D341Med (cell line): ENCODE results near the gene TMEM109.

Experiments used
- DNase-seq: peaks from one replicate; pipeline ENCODE4 v3.0.0; 2012; ENCODE audit warnings: low spot score

Gene TMEM109

DNA sequence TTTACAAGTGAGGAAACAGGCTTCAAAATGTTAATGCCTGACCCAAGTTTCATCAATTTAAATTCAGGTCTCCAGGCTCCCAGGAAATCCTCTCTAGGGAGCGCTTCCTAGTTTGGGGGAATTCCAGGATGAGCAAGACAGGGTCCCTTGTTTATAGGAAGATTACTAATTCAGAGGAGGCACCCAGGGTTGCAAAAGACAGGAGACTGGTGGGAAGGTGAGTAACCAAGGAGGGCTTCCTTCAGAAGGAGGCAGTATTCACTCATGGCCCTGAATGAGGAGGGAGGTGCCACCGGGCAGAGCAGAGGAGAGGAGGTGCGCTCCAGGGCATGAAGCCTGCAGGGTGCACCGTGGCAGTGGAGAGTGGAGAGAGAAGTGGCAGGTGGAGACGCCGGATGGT is 11.9 kb downstream of the TMEM109 start:
- no peak for DNase-seq

DNA sequence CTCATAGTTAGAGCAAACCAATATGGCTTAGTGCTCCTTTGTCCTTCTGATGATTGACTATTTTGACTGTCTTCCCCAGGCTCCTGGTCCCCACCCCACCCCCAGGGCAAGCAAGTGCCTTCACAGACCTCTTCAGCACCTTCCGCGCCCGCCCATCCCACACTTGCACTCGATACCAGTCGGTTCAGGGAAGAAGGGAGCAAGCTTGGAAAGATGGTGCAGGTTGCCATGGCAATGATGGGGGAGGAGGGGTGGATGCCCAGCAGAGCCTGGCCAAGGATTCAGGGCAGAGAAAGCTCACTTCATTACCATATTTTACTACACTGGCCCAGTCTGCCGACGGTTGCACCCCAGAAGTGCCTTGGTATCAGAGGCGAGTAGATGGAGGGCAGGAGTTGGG is 12.5 kb downstream of the TMEM109 start:
- DNase-seq, result no peak

- DNase-seq, result no peak
Observed at GRCh38 chr11:60927061-60927592, 13.2 kb downstream of the TMEM109 start.

- no peak for DNase-seq
Observed at GRCh38 chr11:60927600-60927999, 13.6 kb downstream of the TMEM109 start.

DNA sequence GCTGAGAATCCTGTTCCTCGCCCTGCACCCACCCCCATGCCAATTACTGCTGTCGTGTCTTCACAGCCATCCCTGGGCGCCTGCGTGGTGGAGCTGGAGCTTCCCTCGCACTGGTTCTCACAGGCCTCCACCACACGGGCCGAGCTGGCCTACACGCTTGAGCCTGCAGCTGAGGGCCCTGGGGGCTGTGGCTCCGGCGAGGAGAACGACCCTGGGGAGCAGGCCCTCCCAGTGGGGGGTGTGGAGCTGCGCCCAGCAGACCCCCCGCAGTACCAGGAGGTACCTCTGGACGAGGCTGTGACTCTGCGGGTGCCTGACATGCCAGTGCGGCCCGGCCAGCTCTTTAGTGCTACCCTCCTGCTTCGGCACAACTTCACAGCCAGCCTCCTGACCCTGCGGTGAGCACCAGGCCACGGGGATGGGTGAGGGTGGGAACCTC is 14.6 kb downstream of the TMEM109 start:
- no peak for DNase-seq

DNA sequence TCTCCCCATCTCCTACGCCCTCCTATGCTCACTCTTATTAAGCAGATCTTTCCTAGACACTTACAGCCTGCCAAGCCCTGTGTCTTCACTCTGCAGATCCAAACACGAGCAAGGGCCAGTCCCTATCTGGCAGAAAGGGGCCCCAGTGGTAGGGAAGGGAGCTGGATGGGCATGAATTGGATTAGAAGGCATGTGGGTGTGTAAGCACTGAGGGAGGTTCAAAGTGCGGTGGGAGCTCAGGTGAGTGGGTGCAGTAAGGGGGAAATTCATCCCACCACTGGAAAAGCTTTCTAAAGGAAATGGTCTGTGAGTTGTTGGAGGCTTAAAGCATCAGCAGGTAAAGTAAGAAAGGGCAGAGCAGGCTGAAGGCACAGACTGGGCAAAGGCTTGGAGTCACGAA is 15.8 kb downstream of the TMEM109 start:
- DNase-seq, result no peak

DNA sequence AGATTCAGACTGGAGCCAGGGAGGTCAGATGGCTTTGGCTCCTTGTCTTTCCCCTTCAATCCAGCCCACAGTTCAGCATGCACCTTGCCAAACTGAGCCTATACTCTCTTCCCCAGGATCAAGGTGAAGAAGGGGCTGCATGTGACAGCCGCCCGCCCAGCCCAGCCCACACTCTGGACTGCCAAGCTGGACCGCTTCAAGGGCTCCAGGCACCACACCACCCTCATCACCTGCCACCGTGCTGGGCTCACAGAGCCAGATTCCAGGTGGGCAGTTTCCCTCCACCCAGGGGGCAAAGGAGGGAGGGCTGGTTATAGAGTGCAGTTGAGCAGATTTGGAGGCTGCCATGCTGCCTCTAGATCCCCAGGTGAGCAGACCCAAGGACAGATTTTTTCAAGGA is 16.4 kb downstream of the TMEM109 start:
- DNase-seq, result no peak

- no peak for DNase-seq
Observed at GRCh38 chr11:60931917-60932316, 18.0 kb downstream of the TMEM109 start.

DNA sequence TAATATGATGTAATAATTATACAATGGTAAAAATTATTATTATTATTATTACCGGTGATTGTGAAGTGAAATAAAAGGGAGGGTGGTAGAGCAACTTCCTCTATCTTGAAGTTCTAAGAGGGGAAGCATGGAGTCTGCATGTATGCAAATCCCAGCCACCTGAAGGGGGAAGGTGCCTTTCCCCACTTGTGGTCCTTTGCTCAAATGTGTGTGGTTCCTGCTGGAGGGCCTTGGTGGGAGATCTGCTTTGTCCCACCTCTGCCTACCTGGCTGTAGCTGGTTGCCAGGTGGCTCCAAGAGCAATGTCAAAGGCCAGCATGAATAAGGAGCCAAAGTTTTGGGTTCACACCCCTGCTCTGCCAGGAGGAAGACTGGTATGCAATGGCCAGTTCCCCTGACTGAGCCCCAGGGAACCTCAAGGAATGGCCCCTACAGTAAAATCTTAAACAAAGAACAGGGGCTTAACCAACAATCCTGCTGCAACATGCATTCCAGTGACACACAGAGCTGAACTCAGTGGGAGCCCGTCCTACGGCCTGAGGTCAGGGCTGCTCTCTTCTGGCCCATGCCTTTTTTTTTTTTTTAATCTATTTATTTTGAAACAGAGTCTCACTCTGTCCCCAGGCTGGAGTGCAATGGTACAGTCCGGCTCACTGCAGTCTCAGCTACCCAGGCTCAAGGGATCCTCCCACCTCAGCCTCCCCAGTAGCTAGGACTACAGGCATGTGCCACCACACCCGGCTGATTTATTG is 18.8 kb downstream of the TMEM109 start:
- no peak for DNase-seq

DNA sequence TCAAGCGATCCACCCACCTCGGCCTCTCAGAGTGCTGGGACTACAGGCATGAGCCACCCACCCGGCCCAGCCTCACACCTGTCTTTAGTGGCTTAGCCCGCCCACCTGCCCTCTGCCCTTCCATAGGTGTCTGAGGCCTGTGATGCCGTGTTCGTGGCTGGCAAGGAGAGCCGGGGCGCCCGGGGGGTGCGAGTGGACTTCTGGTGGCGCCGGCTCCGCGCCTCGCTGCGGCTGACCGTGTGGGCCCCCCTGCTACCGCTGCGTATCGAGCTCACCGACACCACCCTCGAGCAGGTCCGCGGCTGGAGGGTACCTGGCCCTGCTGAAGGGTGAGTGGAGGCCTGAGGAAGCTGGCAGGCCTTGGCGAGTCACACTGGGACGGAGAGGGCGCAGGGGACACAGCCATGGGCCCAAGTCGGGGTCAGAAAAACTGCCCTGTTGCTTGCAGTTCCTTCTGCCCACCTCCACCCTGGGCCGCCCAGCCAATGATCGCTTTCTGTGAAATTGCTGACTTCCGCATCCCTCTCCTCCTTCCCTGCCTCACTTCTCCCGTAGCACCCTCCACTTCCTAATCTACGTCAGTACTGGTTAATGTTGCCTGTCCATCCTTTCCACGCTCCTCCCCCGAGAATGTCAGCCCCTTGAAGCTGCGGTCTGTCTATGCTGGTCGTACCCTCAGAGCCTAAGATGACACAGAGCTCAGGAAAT is 19.6 kb downstream of the TMEM109 start:
- DNase-seq, result no peak

GRCh38 chr11:60934124-60934789 is 20.3 kb downstream of the TMEM109 start:
- no peak for DNase-seq

DNA sequence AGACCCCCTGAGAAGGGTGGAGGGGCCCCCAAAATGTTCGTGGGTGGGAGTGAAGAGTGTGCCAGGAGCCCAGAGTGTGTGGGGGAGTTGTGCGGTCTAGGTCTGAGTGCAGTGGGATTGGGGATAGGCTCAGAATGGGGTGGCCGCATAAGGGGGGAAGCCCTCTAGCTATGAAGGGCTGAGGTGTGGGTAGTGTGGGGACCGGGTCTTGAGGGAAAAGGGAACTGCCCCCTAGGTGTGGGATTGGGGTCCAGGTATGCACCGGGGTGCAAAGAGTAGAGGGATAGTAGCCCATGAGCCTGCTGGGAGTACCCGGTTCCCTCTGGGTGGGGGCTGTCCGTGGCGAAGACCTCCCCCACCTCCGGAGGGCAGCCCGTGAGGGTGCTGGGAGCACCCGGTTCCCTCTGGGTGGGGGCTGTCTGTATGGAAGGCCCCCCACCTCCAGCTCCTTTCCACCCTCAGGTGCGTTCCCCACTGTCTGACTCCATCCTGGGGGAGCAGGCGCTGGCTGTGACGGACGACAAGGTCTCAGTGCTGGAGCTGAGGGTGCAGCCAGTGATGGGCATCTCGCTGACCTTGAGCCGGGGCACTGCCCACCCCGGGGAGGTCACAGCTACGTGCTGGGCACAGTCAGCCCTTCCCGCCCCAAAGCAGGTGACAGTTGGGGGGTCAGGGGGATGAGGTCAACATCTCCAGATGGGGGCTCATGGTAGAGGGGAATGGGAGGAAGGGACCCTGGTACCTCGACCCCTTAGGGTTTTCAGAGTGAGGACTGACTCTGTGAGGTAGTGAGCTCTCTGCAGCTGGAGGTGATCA is 21.0 kb downstream of the TMEM109 start:
- no peak for DNase-seq

DNA sequence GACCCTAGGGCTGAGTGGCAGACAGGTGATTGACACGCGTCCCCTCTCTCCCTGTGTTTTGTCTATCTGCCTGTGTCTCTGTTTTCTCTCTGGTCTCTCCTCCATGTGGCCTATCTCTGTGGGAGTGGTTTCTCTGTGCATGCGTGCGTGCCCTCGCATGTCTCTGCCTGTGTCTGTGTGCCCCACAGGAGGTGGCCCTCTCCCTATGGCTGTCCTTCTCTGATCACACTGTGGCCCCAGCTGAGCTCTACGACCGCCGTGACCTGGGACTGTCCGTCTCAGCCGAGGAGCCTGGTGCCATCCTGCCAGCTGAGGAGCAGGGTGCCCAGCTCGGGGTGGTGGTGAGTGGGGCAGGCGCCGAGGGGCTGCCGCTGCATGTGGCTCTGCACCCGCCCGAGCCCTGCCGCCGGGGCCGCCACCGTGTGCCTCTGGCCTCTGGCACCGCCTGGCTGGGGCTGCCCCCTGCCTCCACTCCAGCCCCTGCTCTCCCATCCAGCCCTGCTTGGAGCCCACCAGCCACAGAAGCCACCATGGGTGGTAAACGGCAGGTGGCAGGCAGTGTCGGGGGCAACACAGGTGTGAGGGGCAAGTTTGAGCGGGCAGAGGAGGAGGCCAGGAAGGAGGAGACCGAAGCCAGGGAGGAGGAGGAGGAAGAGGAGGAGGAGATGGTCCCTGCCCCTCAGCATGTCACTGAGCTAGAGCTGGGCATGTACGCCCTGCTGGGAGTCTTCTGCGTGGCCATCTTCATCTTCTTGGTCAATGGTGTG is 21.9 kb downstream of the TMEM109 start:
- DNase-seq, result no peak

DNA sequence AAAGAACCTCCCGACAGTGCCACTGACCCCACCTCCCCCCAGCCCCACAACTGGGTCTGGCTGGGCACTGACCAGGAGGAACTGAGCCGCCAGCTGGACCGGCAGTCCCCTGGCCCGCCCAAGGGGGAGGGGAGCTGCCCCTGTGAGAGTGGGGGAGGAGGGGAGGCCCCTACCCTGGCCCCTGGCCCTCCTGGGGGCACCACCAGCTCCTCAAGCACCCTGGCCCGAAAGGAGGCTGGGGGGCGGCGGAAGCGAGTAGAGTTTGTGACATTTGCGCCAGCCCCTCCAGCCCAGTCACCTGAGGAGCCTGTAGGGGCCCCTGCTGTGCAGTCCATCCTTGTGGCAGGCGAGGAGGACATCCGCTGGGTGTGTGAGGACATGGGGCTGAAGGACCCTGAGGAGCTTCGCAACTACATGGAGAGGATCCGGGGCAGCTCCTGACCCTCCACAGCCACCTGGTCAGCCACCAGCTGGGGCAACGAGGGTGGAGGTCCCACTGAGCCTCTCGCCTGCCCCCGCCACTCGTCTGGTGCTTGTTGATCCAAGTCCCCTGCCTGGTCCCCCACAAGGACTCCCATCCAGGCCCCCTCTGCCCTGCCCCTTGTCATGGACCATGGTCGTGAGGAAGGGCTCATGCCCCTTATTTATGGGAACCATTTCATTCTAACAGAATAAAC is 22.6 kb downstream of the TMEM109 start:
- DNase-seq, result no peak

DNA sequence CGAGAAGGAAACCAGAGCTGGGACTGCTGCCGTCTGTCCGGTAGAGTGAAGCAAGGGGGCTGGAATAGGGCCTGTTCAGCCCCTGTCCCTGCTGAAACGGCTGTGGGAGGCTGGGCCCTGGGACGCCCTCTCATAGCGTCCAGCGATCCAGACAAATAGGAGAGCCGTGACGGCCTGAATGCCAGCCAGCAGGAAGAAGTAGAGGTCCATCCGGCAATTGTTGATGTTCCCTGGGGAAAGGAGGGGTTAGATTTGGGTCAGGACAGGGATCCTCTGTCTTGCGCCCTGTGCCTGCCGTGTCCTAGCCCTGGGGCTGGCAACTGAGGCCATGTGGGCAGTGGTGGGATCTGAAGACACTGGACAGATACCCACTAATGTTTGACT is 23.2 kb downstream of the TMEM109 start:
- DNase-seq, result no peak

DNA sequence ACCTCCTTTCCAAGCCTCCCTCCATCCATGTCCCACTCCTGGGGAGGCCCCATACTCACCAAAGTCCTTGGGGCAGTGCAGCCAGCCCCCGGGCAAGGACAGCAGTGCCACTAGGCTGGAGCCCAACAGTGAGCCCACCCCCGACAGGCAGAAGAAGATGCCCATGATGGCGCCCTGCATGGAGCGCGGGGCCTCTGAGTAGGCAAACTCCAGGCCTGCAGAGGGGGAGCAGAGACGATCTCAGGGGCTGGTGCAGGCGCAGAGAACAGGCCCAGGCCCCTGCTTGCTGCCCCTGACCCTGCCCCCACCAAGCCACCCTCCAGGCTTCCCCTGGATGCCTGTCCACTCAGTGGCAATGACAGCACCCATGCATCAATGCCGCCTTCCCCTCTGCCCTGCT is 23.9 kb downstream of the TMEM109 start:
- no peak for DNase-seq

- DNase-seq, result no peak
Observed at GRCh38 chr11:60938500-60938899, 24.5 kb downstream of the TMEM109 start.

GRCh38 chr11:60939301-60939700 is 25.3 kb downstream of the TMEM109 start:
- no peak for DNase-seq

DNA sequence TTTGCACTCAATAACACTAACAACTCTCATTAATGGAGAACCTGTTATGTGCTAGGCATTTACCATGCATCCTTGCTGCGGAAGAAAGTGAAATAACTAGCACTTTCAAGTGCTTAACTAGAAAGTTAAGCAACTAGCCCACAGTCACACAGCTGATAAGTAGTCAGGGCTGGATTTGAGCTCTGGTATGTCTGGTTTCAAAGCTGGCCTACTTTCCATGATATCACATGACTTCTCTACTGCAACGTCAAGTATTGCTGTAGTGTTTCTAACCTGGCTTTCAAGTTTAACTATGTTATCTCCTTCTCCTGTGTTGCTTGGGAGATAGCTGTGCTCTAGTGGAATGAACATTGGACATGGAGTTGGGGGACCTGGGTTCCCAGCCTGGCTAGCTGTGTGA is 25.9 kb downstream of the TMEM109 start:
- DNase-seq, result no peak

- no peak for DNase-seq
Observed at GRCh38 chr11:60941371-60942119, 27.6 kb downstream of the TMEM109 start.
